Activated T-cell treated with anti-CD3 and anti-CD28 coated beads, Interleukin-2, amount 50 U/mL, for 1 hour (primary cell): Measurements from ENCODE around the gene LAMA5.

Experiments used
- DNase-seq: peaks from one replicate; pipeline ENCODE4 v3.0.0-alpha.2; 2020

The LAMA5 gene

DNA sequence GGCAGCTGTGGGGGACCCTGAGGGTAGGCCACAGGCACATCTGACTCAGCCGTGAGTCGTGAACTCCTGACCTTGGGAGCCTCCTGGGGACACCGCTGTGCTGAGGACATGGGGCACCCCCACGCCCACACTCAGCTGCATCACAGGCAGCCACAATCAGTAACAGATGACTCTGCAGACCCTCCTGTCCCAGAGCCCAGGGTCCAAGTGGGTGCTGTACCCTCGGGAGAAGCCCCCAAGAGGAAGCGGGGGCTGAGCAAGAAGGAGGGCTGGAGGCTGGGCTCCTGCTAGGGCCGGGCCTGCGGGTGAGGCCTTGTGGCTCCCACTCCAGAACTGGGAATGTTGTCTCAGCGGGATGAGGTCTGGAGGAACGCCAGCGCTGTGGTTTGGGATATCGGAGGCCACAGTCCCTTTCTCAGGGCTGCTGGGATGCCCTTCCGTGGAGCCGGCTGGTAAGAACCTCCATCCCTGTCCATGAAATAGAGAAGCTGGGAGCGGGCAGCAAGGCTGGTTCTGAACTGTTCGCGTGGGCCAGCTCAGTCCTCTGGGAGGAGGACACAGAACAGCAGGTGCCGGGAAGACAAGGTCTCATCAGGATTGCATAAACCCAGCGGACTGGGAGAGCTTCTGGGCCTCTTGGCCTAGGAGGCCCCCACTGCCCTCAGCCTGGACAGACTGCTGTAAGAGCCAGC, 3.1 kb upstream of the LAMA5 start:
- DNase-seq, result no peak

DNA sequence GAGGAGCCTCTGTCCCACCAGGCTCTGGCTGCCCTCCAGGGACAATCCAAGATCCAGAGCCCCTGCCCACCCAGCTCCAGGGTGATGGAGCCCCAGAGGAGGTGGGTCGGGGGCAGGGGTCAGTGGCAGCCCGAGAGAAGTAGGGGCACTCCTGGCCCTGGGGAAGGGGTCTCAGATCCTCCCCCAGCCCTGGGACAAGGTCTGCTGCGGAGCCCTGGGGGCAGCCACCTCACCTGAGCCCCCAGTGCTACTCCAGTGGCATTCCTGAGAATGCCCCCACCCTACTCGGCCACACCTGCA, 2.7 kb upstream of the LAMA5 start:
- DNase-seq, result no peak

DNA sequence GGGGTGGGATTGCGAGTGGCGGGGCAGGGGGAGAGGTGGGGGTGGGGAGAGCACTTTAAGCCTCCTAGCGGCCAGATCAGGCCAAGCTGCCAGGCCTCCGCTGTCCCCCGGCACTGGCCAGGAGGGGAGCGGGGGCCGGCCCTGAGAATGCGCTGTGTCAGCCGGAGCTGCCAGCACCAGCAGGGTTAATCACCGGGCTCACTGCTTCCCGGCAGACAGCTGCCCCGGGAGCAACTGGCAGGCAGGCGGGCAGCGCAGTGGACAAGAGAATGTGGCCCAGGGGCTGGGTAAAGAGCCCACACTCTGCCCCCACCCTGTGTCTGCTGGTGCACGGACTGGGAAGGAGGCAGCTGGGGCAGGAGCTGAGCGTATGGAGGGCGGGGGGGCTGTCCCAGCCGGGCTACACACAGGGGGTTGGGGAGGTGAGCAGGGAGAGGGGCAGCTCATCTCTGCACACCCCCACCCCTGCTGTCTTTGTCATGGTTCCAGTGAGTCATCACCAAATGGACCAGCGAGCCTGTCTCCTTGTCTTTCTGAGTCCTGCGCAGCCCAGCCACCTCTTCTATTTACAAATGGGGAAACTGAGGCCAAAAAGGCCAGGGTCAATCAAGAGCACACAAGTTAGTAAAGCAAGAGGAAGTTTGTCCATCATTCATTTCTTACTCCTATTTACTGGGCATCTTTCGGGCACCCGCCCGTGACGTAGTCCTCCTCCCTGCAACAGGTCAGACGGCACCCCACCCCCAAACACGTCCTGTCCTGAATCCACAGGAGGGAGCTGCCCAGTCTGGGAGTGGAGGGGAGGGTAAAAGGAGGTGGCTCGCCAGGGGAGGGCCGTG, 2.1 kb upstream of the LAMA5 start:
- DNase-seq, result no peak

DNA sequence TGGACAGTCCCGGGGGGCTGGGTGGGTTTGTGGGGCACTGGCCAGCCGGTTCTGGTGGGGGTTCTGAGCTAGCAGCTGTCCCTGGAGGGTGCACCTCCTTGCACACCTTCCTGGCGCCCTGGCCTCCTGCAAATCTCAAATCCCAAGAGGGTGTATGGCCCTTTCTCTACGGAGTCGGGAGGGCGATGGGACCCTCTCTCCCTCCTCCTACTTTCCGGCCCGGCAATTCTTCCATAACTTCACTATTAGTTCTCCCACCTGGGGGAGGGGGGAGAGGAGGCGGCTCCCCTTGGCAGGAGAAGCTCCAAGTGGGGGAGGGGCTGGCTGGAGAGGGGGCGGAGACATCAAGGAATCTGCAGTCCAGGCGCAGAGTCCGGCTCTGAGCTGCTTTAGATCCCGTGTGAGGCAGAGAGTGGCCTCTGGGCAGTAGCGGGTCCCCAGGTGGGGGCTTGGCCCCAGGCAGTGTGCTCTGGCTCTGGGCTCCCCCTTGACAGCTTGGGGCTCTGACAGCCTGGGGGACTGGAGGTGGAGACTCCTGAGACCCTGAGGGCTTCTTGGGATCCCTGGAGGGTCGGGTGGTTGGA, 1.4 kb upstream of the LAMA5 start:
- no peak for DNase-seq

DNA sequence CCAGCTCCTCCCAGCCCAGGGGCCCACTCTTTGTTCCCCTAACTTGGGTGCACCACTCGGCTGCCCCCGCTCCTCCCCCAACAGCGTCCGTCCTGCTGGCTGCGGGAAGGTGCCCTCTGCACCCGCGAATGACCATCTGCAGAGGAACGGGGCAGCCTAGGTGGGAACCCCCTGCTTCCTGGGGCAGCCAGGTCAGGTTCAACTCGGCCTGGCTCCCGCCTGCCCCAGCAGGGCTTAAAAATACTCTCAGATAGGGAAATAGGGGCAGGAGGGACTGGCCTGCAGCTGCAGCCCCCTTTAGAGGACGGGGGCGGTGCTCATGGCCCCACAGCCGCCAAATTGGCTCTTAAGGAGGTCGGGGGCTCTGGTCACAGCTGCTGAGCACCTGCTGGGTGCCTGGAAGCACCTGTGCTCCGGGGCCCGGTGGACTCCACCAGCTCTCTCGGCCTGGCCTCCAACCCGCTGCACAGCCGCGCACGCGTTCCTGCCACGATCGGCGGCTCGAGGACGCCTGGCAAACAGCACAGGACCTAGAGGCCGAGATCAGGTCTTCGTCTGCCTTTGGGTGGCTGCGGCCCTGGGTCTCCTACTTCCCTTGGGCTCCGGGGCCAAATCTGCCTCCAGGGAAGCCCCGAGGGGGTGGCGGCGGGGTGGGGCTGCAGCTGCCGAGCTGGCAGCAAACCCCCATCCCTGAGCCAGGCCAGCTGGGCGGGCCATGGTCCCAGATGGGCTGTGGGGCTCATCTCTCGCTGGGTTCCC, 700 bp upstream of the LAMA5 start:
- peak; percentile 38 for DNase-seq

DNA sequence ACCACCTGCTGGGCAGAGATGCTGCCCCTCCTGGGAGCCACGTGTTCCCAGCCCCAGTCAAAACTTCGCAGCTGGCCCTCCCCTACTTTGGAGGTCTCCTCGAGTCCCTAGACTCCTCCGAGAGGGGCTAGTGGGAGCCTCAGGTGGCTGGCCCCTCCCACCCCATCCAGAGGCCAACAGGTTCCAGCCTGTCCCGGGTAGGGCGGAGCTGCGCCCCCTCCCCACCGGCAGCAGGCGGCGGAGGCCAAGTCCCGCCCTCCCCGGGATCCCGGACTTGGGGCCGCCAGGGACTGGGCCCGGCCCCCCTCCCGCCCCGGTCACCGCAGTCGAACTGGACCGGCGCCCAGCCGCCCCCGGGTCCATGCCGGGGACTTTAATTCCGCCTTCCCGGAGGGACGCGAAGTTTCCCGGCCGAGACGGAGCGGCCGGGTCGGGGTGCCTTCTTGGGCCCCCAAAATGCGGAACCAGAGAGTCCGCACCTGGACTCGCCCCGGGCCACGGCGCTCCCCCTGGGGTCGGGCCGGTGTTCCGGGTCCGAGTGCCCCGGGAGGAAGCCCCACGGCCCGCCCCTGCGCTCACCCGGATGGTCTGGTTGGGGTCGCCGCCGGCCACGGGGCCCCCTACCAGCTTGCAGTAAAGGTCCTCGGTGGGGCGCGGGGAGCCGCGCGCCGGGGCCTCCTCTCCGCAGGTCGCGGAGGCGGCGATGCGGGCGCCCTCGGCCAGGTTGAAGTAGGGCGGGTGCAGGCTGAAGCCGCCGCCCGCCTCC, 559 bp downstream of the LAMA5 start:
- no peak for DNase-seq

DNA sequence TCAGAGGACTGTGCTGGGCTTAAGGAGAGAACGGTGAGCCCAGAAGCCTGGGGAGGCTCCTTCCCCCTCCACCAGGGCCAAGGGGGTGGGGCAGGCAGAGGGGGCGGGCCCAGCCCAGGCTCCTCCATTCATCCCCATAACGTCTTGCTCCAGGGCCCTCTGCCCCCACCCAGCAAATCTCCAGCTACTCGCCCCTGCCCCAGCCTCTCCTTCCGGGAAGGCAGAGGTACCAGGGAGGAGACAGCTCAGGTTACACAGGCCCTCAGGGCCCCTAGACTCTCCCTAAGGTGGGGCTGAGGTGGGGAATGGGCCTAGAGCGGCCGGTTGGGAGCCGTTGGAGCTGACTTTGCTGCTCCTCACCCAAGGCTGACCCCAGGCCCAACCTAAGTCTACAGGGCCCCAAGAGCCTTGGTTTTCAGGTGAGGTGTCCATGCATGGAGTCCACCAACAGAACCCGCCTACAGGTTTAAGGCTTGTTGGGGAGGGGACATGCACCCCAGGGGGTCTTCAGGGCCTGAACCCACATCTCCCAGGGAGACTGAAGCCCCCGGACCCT, 1.2 kb downstream of the LAMA5 start:
- DNase-seq, result no peak

DNA sequence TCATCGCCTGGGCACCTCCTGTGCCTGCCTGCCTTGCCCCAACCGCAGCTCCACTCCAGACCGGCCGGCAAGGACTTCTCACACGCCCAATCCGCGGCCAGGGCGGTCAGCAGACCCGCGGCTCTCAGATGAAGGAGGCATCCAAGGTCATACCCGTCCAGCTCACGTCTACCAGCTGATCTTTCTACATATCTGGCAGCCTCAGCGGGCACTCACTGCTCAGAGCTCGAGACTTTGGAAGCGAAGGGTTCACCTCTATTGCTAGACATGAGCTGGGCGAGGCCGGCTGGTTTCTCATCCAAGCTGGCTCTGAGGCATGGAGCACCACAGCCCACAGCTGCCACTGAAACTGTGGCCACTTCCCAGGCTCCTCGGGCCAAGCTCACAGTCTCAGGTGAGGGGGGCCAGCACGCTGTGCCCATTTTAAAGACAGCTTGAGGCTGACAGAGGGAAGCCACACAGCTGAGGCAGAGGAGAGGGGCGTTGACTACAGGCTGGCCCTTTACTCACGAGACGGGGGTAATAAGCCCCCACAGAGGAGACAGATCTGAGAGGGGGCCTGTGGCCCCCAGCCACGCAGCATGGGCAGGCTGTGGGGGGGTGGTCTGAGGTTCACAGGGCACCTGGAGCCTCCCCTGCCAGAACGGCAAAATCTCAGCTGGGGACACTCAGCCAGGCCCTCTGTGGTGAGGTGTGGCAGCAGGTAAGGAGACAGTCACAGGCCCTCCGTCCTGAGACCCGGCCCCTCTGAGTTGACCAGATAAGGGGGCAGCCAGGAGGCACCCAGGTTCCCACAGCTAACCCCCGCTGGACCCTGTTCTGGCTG, 2.0 kb downstream of the LAMA5 start:
- no peak for DNase-seq

DNA sequence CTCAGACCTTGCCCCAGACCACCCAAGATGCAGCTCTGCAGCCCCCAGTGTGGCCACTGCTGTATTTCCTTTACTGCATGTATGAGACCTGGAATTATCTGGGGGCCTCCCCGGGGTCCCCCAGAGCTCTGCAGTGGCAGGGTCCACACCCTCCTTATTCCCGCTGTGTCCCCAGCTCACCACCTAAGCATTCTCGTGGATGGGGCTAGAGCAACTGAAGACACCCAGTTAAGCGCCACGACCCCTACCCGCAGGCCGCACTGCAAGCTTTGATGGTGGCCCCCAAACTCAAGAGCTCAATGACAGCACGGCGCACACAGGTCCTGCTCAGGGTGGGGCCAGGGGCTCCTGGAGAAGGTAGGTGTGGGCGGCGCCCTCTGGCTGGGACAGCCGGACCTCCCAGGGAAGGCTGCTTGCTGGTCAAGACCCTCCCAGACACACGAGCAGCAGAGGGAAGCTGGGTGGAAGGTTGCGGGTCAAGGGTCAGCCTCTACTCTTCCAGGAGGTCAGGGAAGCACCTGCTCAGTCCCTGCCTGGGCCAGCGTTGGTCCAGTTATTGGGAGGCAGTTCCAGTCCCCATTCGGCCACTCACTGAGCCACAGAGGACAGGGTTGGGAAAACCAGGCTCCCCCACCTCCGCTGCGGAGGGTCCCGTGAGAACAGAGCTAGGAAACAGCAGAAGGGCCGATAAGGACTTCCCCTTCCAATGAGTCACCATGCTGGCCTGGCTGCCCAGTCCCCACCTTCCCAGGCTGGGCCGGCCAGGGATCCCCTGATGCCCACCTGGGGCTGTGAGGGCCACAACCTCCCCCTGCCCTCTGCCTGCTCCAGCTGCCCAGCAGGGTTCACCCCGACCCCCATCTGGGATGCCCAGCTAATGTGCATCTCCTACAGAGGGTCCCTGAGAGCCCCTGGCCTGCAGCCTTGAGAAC, 2.9 kb downstream of the LAMA5 start:
- no peak for DNase-seq

DNA sequence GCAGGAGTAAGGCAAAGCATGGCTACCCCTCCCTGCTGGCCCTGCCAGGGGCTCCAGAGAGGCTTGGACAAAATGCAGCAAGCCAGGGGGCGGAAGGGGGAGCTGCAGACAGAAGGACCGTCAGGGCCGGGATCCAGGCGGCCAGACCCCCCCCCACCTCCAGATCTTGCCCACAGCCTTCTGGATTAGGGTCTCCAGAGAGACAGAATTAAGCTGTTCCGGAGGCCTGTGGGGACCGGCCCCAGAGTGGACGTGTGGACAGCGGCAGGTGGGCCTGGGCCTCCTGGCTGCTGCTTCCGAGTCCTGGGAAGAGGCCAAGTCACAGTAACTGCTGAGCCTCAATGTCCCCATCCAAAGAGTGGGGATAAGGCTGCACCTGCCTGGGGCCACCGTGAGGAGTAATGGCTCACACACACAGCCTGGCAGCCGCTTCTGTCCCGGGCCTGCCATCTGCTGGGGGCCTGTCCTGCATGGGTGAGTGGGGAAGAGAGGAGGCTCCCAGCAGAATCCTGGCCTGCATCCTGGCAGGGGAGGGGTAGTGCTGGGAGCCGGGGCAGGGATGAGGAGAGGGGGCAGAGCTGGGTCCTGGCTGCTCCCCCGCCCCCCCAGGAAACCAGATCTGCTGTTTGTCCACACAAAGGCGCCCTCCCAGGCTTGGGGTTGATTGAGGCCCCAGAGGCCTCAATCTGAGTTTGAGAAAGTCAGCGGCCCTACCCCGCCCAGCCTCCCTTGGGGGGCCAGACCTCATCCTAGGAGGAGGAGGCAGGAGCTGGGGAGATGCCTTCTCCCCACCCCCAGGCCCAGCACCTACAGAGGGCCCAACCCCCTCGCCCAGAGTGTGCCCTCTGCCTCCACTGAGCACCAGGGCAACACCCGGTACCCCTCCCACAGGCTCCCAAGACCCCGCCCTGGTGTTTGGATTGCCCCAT, 3.9 kb downstream of the LAMA5 start:
- DNase-seq, result no peak

DNA sequence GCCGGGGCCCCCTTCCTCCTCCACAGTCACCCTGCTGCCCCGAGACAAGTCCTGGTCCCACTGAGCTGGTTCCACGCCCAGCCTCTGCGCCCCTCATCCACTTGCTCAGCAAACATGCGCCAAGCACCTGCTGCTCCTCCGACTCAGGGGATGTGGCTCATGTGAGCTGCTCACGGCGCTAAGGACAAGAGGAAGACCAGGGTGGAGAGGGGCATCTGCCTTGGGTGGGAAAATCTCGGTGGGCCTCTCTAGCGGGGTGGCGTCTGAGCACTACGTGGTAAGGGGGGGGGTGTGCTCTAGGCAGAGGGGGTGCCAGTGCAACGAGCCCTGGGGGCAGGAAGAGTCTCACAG, 4.5 kb downstream of the LAMA5 start:
- no peak for DNase-seq

DNA sequence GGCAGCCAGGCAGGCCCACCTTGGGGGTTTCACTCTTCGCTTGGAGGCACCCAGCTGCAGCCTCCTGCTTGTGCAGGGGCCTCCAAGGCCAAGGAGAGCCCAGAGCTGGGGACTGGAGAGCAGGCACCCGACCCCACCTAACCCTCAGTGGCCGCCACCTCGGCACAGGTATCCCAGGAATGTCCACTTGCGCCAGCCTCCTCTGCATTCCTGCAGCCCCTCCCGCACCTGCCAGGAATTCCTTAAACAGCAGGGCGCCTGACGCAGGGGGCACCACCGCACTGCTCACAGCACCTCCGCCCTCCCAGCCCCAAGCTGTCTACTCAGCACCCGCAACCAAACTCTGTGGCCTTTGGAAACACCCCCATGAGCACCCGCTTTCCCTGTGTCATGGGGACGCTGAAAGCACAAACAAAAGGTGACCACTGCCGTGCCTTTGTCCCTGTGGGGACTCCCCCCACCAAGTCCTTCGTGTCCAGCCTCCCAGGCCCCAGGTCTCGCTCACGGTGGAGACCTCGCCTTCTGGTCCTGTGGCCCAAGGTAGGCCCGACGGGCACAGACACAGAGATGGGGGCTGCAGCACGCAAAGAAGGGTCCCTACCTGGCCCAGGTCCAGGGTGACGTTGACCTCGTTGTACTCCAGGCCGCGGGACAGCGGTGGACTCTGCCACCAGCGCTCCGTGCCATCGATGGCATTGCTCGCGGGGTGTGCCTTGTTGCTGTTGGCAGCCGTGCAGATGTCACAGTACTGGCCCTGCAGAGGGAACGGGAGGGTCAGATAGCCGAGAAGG, 5.1 kb downstream of the LAMA5 start:
- no peak for DNase-seq

DNA sequence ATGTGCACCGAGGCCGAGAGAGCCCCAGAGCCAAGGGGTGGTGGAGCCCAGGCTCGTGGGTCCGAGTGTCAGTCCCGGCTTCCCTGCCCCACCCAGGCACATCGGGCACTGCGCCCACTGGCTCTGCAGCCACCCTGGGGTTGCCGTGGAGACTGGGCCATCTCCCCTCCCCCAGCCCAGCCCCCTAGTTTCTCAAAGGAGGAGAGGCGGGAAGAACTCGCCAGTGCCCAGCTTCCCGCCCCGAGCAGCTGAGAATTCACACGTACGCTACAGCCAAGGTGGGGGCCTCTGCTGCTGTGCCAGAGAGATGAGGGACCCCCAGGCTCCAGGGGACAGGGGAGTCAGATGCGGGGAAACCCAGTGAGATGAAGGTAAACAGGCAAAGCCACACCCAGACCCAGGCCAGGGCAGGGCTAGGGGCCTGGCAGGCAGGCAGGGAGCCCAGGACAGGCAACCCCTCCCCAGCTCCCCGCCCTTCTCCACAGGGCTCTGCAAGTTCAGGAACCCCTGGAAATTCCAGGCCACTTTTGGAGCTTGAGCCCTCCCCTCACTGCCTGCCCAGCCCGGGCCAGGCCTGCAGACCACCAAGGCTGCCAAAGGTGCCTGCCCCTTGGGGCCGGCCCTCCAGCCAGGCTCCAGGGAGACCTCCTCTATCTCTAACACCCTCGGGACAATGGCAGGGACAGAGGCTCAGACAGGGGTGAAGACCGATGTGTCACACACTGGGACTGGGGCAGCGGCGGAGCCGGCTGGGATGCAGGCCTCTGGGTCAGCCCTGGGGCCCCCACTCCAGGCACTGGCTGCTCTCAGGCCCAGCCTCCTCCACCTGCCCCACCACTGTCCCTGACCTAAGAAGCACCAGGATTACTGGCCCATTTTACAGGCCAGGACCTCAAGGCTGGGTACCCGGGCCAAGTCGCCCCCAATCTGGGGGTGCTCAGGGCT, 6.0 kb downstream of the LAMA5 start:
- no peak for DNase-seq

DNA sequence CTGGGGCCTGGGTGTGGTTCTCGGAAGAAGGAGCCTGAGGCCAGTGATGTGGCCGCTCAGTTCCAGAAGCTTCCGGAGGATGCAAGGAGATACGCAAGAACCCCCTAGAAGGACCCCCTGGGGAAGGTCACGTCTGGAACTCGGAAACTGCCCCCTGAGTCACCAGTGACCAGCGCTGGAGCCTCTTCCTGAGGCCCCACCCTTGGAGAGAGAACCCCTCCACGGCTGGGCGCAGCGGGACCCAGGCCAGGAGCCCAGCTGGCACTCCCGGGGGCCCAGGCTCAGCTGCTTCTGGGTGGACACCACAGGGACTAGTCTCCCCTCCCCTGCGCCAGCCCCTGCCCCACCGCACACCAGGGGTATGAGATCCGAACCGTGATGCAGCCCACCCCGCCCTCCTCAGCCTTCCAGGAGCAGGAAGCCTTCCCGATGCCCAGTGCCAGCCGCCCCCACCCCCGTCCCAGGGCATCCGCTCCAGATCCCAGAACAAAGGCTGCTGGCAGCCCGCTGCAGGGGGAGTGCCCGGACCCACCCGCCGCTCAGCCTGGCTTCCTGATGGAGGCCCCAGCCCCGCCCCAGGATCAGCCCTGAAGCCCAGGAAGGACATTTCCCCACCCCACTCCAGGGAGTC, 7.5 kb downstream of the LAMA5 start:
- DNase-seq, result no peak

DNA sequence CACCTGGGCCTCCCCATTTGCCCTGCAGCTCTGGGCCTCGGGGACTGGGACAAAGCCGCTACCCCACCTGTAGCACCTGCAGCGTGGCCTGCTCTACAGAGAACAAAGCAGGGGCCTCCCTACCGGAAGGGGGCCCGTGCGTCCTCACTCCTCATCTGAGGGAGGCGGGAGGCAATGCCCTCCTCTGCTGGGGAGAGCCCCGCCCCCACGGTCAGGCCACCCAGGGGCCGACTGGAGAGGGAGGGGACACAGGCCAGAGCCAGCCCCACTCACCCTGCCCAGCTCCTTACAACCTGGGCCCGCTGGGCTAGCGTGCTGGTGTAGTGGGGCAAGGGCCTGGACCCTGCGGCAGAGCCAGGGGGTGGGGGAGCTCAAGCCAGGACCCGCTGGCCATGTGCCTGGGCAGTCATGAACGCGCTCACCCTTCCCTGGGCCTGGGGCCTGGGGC, 8.0 kb downstream of the LAMA5 start:
- no peak for DNase-seq

DNA sequence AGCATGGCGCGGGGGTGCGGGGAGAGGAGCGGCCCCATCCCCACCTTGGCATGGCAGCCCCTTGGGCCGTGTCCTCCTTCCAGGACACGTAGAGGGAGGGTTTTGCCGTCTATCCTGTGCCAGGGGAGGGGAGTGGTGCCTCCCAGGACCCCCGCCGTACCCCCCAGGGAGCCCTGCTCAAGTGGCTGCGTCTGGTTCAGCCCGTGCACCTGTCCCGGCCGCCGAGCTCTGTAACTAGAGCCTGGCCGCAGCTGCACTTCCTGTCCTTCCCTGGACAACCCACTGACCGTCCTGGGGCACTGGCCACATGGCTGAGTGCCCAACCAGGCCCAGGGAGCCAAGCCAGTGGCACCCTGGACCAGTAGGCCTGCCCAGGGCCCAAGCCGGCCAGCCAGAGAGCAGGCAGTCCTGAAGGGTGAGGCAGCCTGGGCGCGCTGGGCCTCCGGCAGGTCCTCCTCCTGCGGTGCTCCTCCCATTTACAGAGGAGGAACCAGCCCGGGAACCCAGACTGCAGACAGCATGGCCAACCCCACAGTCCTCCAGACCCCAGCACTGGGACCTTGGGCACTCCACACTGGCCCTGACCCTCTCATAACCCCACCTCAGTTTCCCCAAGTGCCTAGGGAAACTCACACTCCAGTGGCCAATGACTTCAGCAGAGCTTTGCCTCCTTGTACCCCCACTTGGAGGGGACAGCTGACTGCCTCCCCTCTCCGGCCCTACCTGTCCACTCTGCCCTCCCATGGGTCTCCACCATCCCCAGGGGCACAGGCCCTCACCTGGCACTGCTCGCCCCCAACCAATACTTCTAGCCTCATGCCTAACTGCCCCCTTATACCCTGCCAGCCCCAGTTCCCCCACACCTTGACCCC, 8.7 kb downstream of the LAMA5 start:
- DNase-seq, result no peak
